Measurements from ENCODE around the gene OTOP3. TPM values are rescaled to one million over a fixed set of nuclear protein-coding genes. Genes with fewer than 3 reads are reported as not detected.
A peak's percentile ranks its signal among the peaks of the same experiment; 100 is the strongest.

OTOP3 gene
- total and polyA plus RNA-seq, 2 donors (not counting 1 experiment from before 2014, with no cell fraction given): not detected

- no peak for DNase-seq (ENCODE audit: low read depth in 2 of 2)
Observed at GRCh38 chr17:74956093-74956492, 20.4 kb downstream of the OTOP3 start.

GRCh38 chr17:74957935-74958740 is 22.4 kb downstream of the OTOP3 start:
- no peaks in the 10 kb centered on the region for H3K79me2 ChIP-seq (ENCODE audit: control insufficient read depth, insufficient read depth, low read length)
- peak; percentile 22 to 40 for DNase-seq (ENCODE audit: low read depth in 2 of 2)
- no peak overlapping the region for H3K4me2 ChIP-seq (ENCODE audit: extremely low read depth, insufficient read depth, low read length)

More at GRCh38 chr17:74956093-74956492, 20.4 kb downstream of the OTOP3 start:
- H3K9ac ChIP-seq (ENCODE audit: insufficient read depth, low read length): no peak overlapping the region
- no peak overlapping the region for H3K4me2 ChIP-seq (ENCODE audit: extremely low read depth, insufficient read depth, low read length)
- no peaks in the 10 kb centered on the region for H3K4me1 ChIP-seq (ENCODE audit: control insufficient read depth, extremely low read depth, insufficient read depth, low read length)
- TF ChIP-seq CTCF (conservative IDR thresholded peaks at IDR 0.05 in 1 of 2, IDR thresholded peaks at IDR 0.05 in 1 of 2; ENCODE audit: low read depth in 1 of 2, low read length in 2 of 2) (no peak), EZH2 (IDR thresholded peaks at IDR 0.05; ENCODE audit: low read length, missing control alignments) (no peak)
- no peak overlapping the region for H3K4me3 ChIP-seq (replicated peaks in 1 of 4; ENCODE audit: control extremely low read depth in 1 of 4, insufficient read depth in 1 of 4, low read depth in 3 of 4, low read length in 4 of 4)
- no peaks in the 10 kb centered on the region for H3K36me3 ChIP-seq (ENCODE audit: control insufficient read depth, insufficient read depth, low read length)
- H2AFZ ChIP-seq (ENCODE audit: low read length): no peak overlapping the region
- no peaks in the 10 kb centered on the region for H3K9me3 ChIP-seq (ENCODE audit: control insufficient read depth, insufficient read depth, low read depth, low read length)
- H3K27ac ChIP-seq (ENCODE audit: insufficient read depth, low read length): no peak overlapping the region
- H4K20me1 ChIP-seq (ENCODE audit: control insufficient read depth, extremely low read depth, insufficient read depth, low read length): no peaks in the 10 kb centered on the region
- H3K27me3 ChIP-seq (ENCODE audit: control insufficient read depth, insufficient read depth, low read length): peaks cover 4% of the 10 kb centered on the region
- H3K79me2 ChIP-seq (ENCODE audit: control insufficient read depth, insufficient read depth, low read length): no peaks in the 10 kb centered on the region

More at GRCh38 chr17:74957935-74958740, 22.4 kb downstream of the OTOP3 start:
- Histone ChIP-seq H3K9ac (ENCODE audit: insufficient read depth, low read length) (no peak overlapping the region), H3K4me1 (ENCODE audit: control insufficient read depth, extremely low read depth, insufficient read depth, low read length) (no peaks in the 10 kb centered on the region), H4K20me1 (ENCODE audit: control insufficient read depth, extremely low read depth, insufficient read depth, low read length) (no peaks in the 10 kb centered on the region), H3K4me3 (replicated peaks in 1 of 4; ENCODE audit: control extremely low read depth in 1 of 4, insufficient read depth in 1 of 4, low read depth in 3 of 4, low read length in 4 of 4) (no peak overlapping the region), H3K9me3 (ENCODE audit: control insufficient read depth, insufficient read depth, low read depth, low read length) (no peaks in the 10 kb centered on the region), H3K27me3 (ENCODE audit: control insufficient read depth, insufficient read depth, low read length) (peaks cover 4% of the 10 kb centered on the region), H2AFZ (ENCODE audit: low read length) (no peak overlapping the region), H3K36me3 (ENCODE audit: control insufficient read depth, insufficient read depth, low read length) (no peaks in the 10 kb centered on the region), H3K27ac (ENCODE audit: insufficient read depth, low read length) (no peak overlapping the region)
- TF ChIP-seq EZH2 (IDR thresholded peaks at IDR 0.05; ENCODE audit: low read length, missing control alignments): no peak
- TF ChIP-seq CTCF (conservative IDR thresholded peaks at IDR 0.05 in 1 of 2, IDR thresholded peaks at IDR 0.05 in 1 of 2; ENCODE audit: low read depth in 1 of 2, low read length in 2 of 2): peak; percentile 80 to 84
